Loucy (cell line): ENCODE results near the gene CTNNBL1.

ENCODE experiments used
- CTCF ChIP-seq: fragments of 200-600 bp; sonication (generic); conservative IDR thresholded peaks from 2 replicates; pipeline ENCODE4 v1.5.1; 2014; ENCODE audit warnings: mild to moderate bottlenecking, antibody characterized with exemption, low read length
- EZH2phosphoT487 ChIP-seq: fragments of 200-600 bp; IDR thresholded peaks from 2 replicates; pipeline ENCODE4 v1.6.1; 2018; ENCODE audit warnings: antibody characterized with exemption, mild to moderate bottlenecking, moderate library complexity, borderline replicate concordance

DNA sequence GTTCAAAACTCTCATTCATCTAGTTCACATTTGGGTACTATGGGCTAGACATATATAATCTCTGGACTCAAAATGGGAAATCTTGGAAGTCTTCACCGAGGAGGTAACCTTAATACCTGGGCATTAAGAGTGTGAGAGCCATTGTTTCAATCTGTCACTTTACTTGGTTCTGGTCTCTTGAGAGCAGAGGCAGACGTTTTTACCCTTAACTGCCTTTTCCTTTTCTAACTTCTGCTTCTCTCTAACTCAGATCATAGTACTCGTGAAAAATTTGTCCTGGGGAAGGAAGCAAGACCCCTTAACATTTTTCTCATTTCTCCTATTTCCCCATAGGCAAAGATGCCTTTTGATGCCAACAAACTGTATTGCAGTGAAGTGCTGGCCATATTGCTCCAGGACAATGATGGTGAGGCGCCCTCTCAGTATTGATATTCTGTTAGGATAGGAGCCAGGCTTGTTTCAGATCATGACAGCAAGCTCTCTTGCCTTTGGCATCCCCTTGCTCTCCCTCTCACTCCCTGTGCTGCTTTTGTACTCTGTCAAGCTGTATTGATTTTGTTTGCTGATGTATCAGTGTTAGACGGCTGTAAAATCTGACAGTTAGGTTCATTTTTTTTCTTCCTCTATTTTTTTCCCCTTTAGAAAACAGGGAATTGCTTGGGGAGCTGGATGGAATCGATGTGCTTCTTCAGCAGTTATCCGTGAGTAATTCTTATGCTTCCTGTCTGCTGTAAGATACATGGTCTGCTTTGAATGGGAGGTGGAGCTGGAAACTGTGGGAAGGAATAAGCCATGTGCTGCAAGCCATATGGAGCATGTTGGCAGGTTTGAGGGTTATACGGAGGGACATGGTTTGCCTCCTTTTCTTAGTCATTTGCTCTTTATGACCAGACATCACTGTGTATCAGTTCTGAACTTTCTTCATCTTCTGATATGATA lies 83.5 kb downstream of the CTNNBL1 start:
- TF ChIP-seq CTCF (no peak), EZH2phosphoT487 (no peak)
